ENCODE results near the gene USP2. TPM values are rescaled to one million over a fixed set of nuclear protein-coding genes. Genes with fewer than 3 reads are reported as not detected.

The USP2 gene
- total and polyA plus RNA-seq, 2 of the 8 experiments (the other 6 are each of a cell fraction or from before 2014, with no cell fraction given) = 2.2 to 6.9 TPM

- H3K23ac ChIP-seq (ENCODE audit: insufficient read length) = no peak overlapping the region
- FAIRE-seq = no peak
- H3K56ac ChIP-seq (replicated peaks; ENCODE audit: insufficient read length, low read depth, low read length) = no peak overlapping the region
- no peak overlapping the region for H2BK120ac ChIP-seq (replicated peaks; ENCODE audit: low read depth, low read length)
- H4K5ac ChIP-seq (ENCODE audit: insufficient read length, low read depth, low read length) = no peak overlapping the region
- no peak overlapping the region for H3K14ac ChIP-seq (ENCODE audit: insufficient read length)
- no peak for DNase-seq (ENCODE audit: low read depth in 1 of 2, low spot score in 2 of 2)
- ChIA-PET POLR2A (ENCODE audit: partially characterized antibody) (interaction anchor here (0.7 to 6.6 kb wide), 6 partner anchors 9 to 45 kb away, joined by 3 to 32 read pairs (median 5); no protein-coding TSS in a partner anchor), CTCF (ENCODE audit: partially characterized antibody) (interaction anchor here (0.6 to 26.3 kb wide), 30 partner anchors 11 to 682 kb away, joined by 3 to 474 read pairs (median 4); partner anchors contain the start of genes C1QTNF5, C2CD2L, MFRP and USP2)
- H3K4me1 ChIP-seq (replicated peaks in 1 of 4; ENCODE audit: control insufficient read depth in 3 of 4, insufficient read depth in 4 of 4, low read length in 3 of 4) = peaks cover 6 to 46% (median 31%) of the 10 kb centered on the region in 4 experiments
- no peak overlapping the region for H3K4me3 ChIP-seq (ENCODE audit: extremely low read depth in 1 of 4, insufficient read depth in 2 of 4, low read depth in 3 of 4, low read length in 4 of 4)
- no peak overlapping the region for H3K4ac ChIP-seq (replicated peaks; ENCODE audit: insufficient read length, low read depth, low read length)
- H3K79me1 ChIP-seq (ENCODE audit: low read depth, low read length) = no peaks in the 10 kb centered on the region
- no peaks in the 10 kb centered on the region for H3K79me2 ChIP-seq (ENCODE audit: control insufficient read depth in 1 of 2, insufficient read depth in 2 of 2, low read length in 2 of 2)
- no peak overlapping the region for H2AFZ ChIP-seq (ENCODE audit: low read length)
- no peak overlapping the region for H2BK20ac ChIP-seq (ENCODE audit: low read length)
- H3K9me3 ChIP-seq (ENCODE audit: insufficient read depth in 2 of 2, low read depth in 1 of 2, low read length in 1 of 2) = no peaks in the 10 kb centered on the region
- H4K20me1 ChIP-seq (replicated peaks in 1 of 2; ENCODE audit: control insufficient read depth in 1 of 2, insufficient read depth in 2 of 2, low read length in 2 of 2) = peaks cover 0 to 5% of the 10 kb centered on the region in 2 experiments
- no peak overlapping the region for H4K91ac ChIP-seq (replicated peaks; ENCODE audit: insufficient read length, low read length)
- no peak overlapping the region for H3K9ac ChIP-seq (replicated peaks in 1 of 4; ENCODE audit: extremely low read depth in 1 of 4, low read depth in 3 of 4, low read length in 3 of 4)
- no peak overlapping the region for H3K18ac ChIP-seq (ENCODE audit: extremely low read depth, low read length)
- H2BK12ac ChIP-seq (ENCODE audit: low read depth, low read length) = no peak overlapping the region
- peak overlapping the region; percentile 23; the same call in 1 of the 2 replicates for H2BK15ac ChIP-seq (ENCODE audit: low read length)
- H2AK5ac ChIP-seq (ENCODE audit: low read depth, low read length) = no peak overlapping the region
- no peaks in the 10 kb centered on the region for H3K23me2 ChIP-seq (ENCODE audit: low read depth, low read length)
- H4K8ac ChIP-seq (ENCODE audit: extremely low read depth, insufficient read depth, low read length) = peak overlapping the region; percentile 64
- H3K4me2 ChIP-seq (ENCODE audit: insufficient read depth in 1 of 2, low read depth in 2 of 2, low read length in 2 of 2) = no peak overlapping the region
- H3K36me3 ChIP-seq (ENCODE audit: control insufficient read depth in 2 of 4, insufficient read depth in 4 of 4, low read length in 3 of 4) = no peaks in the 10 kb centered on the region
- H2BK5ac ChIP-seq (ENCODE audit: low read depth, low read length) = no peak overlapping the region; the same call in 1 of the 2 replicates
- H3K27ac ChIP-seq (ENCODE audit: low read depth, low read length) = no peak overlapping the region
- WGBS, 2 experiments (ENCODE audit: extremely low coverage in 1 of 2, insufficient coverage in 1 of 2, insufficient read length in 1 of 2, insufficient replicate concordance in 2 of 2, low coverage in 1 of 2, low lambda C conversion rate in 2 of 2, missing lambda C conversion rate in 1 of 2) = 83% methylated on average over 22 of the region's 23 CpGs; no CpG with 5 or more reads in 1 of the 2 experiments
- peaks cover 0 to 3% (median under 1%) of the 10 kb centered on the region in 4 experiments; a peak in 3 of 7 replicates for H3K27me3 ChIP-seq (replicated peaks in 1 of 4; ENCODE audit: control insufficient read depth in 3 of 4, extremely low read depth in 1 of 4, insufficient read depth in 3 of 4, low read length in 3 of 4)
- TF ChIP-seq NANOG (IDR thresholded peaks at IDR 0.05; ENCODE audit: insufficient read depth, low read depth, low read length, poor library complexity, severe bottlenecking) (no peak), CTCF (IDR thresholded peaks at IDR 0.05; ENCODE audit: control extremely low read depth in 1 of 3, insufficient read depth in 1 of 3, low read depth in 1 of 3, low read length in 3 of 3) (no peak)
These were observed 8.2 kb downstream of the USP2 start for GRCh38 chr11:119373059-119373920.
